BLaER1 treated with 17β-estradiol and CSF1 and Interleukin-3, amounts not matched to agents 10 nM and 100 nM (cell line): ENCODE results near the gene HOXC4.
"Not testable (repeated sequence)": the region's sequence is repeated elsewhere in the genome, so short reads cannot be mapped to it uniquely, and the experiment has no call there.

Source experiments
- H3K27ac ChIP-seq, 11 experiments: shearing (Covaris generic); formaldehyde crosslinking; 2 replicates each; pipeline ENCODE4 v1.8.1; 2022
- H3K27me3 ChIP-seq, 11 experiments: shearing (Covaris generic); formaldehyde crosslinking; 2 replicates each; pipeline ENCODE4 v1.8.1; 2022
- H3K36me3 ChIP-seq, 11 experiments: shearing (Covaris generic); formaldehyde crosslinking; 2 replicates each; pipeline ENCODE4 v1.8.1; 2022
- H3K4me1 ChIP-seq, 10 experiments: shearing (Covaris generic); formaldehyde crosslinking; 2 replicates each; pipeline ENCODE4 v1.8.1; 2022
- H3K4me2 ChIP-seq, 11 experiments: shearing (Covaris generic); formaldehyde crosslinking; 2 replicates each; pipeline ENCODE4 v1.8.1; 2022
- H3K4me3 ChIP-seq, 10 experiments: shearing (Covaris generic); formaldehyde crosslinking; 2 replicates each; pipeline ENCODE4 v1.8.1; 2022
- H3K9ac ChIP-seq, 11 experiments: shearing (Covaris generic); formaldehyde crosslinking; 2 replicates each; pipeline ENCODE4 v1.8.1; 2022
- H3K9me3 ChIP-seq, 11 experiments: shearing (Covaris generic); formaldehyde crosslinking; replicated peaks in 1 of 11; 2 replicates each; pipeline ENCODE4 v1.8.1; 2022
- H4K20me1 ChIP-seq, 11 experiments: shearing (Covaris generic); formaldehyde crosslinking; 2 replicates each; pipeline ENCODE4 v1.8.1; 2022
- Cebpa-rat ChIP-seq, 11 experiments: shearing (Covaris generic); IDR thresholded peaks; 2 replicates each; pipeline ENCODE4 v1.8.1; 2022

Gene HOXC4

GRCh38 chr12:54081581-54082396 lies 28.2 kb downstream of the HOXC4 start:
- not testable (repeated sequence) for H3K4me1 ChIP-seq, H4K20me1 ChIP-seq, H3K9me3 ChIP-seq, H3K27ac ChIP-seq, H3K36me3 ChIP-seq, H3K9ac ChIP-seq
- 0 out of 20 replicates have a peak overlapping the region, but pooled peaks of 1 of the 10 experiments have one; percentile 9 for H3K4me3 ChIP-seq
- peak overlapping the region in 5 of 11 experiments; percentile 21 to 55 (median 30); a peak in 5 of 22 replicates for H3K4me2 ChIP-seq
- peaks cover 78 to 94% (median 93%) of the 10 kb centered on the region in 11 experiments for H3K27me3 ChIP-seq

- Histone ChIP-seq H3K36me3 (no peaks in the 10 kb centered on the region), H3K4me3 (no peak overlapping the region), H3K4me2 (peak overlapping the region in 2 of 11 experiments; percentile 43 to 55; a peak in 1 of 22 replicates), H4K20me1 (peaks cover 0 to 5% (median 0%) of the 10 kb centered on the region in 11 experiments; a peak in 4 of 22 replicates), H3K9ac (no peak overlapping the region), H3K27me3 (peaks cover 75 to 94% (median 93%) of the 10 kb centered on the region in 11 experiments), H3K27ac (no peak overlapping the region), H3K4me1 (no peaks in the 10 kb centered on the region), H3K9me3 (no peaks in the 10 kb centered on the region)
- TF ChIP-seq Cebpa-rat (IDR thresholded peaks at IDR 0.05): no peak
These were observed 28.8 kb downstream of the HOXC4 start for GRCh38 chr12:54082397-54082892.

DNA sequence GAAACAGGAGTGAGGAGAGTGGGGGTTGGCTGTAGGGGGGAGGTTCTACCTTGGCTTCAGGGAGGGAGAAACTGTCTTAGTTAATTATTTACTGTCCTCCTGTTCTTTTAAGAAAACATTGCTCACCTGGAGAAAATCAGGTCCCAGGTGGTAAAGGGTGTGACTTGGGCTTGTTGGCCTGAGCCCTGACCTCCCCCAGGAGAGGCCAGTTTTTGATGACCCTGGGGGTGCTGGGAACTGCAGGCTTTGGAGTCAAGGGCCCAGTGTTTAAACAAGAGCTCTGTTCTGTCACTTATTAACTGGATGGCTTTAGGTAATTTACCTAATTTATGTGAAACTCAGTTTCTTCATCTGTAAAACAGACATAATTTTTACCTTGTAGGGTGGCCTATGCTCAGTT lies 34.4 kb downstream of the HOXC4 start:
- H3K4me2 ChIP-seq, H3K4me3 ChIP-seq, H3K4me1 ChIP-seq, H3K27ac ChIP-seq, H3K9me3 ChIP-seq, H3K9ac ChIP-seq, H4K20me1 ChIP-seq, H3K36me3 ChIP-seq: not testable (repeated sequence)
- H3K27me3 ChIP-seq: peaks cover 65 to 98% (median 96%) of the 10 kb centered on the region in 11 experiments

DNA sequence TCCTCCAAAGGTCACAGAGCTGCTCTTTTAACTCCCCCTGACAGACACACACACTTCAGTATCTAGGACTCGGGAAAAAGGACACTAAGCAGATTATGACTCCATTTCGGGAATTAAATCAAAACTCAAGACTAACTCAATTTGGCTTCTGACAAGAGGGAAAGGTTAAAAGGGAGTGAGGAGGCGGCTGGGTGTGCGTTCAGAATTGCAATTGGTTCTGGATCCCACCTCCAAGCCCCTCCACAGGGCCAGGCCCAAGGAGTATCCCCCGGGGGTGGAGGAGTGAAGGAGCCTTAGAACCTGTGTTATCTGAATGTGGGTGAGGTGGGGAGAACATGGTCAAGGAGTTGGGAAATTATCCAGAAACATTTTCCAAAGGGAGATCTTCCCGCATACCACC lies 35.8 kb downstream of the HOXC4 start:
- H3K4me3 ChIP-seq, H4K20me1 ChIP-seq, H3K4me2 ChIP-seq, H3K4me1 ChIP-seq, H3K27ac ChIP-seq, H3K36me3 ChIP-seq, H3K9me3 ChIP-seq, H3K9ac ChIP-seq: not testable (repeated sequence)
- H3K27me3 ChIP-seq: peaks cover 51 to 98% (median 95%) of the 10 kb centered on the region in 11 experiments

DNA sequence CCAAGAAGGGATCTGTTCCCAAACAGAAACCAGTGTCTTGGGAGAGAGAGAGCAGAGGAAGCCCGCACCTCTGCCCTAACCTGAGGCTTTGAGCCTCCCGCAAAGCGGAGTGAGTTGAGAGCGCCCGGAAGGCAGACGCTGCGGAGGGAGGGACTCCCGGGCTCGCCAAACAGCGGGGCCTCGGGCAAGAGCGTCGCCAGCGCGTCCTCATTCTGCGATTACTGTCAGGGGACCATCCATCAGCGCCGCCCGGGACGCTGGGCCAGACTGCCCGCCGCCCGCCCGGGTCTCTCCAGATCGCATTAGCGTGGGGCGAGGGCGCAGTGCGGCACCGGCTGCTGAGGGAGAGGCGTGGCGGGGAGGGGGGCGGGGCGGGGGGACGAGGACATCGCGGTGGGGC lies 36.7 kb downstream of the HOXC4 start:
- not testable (repeated sequence) for H3K4me2 ChIP-seq, H3K9me3 ChIP-seq, H3K9ac ChIP-seq, H3K36me3 ChIP-seq, H3K4me3 ChIP-seq, H3K27ac ChIP-seq, H3K4me1 ChIP-seq, H4K20me1 ChIP-seq
- peaks cover 43 to 97% (median 88%) of the 10 kb centered on the region in 11 experiments for H3K27me3 ChIP-seq

DNA sequence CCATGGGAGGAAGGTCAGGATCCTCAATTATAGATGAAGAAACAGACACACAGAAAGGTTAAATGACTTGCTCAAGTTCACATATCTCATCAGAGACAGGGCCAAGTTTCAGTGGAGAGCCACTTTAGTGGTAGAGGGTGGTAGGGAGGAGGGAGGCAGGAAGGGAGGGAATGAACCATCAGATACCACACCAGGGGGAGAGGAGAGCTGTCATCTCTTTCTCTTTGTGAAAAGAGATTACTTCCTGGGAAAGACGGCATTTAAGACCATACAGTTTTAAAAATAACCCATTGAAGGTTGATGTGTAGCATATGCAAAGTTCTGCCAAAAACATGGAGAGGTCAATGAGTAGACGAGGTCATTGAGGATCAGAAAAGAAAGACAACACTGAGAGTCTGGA lies 39.3 kb downstream of the HOXC4 start:
- not testable (repeated sequence) for H3K9ac ChIP-seq, H3K4me3 ChIP-seq, H4K20me1 ChIP-seq, H3K27ac ChIP-seq, H3K9me3 ChIP-seq, H3K36me3 ChIP-seq, H3K4me1 ChIP-seq, H3K4me2 ChIP-seq
- peaks cover 31 to 85% (median 72%) of the 10 kb centered on the region in 11 experiments for H3K27me3 ChIP-seq

GRCh38 chr12:54095928-54096327 lies 42.3 kb downstream of the HOXC4 start:
- H3K4me2 ChIP-seq, H3K9me3 ChIP-seq, H3K27ac ChIP-seq, H3K36me3 ChIP-seq, H4K20me1 ChIP-seq, H3K9ac ChIP-seq, H3K4me3 ChIP-seq, H3K4me1 ChIP-seq: not testable (repeated sequence)
- H3K27me3 ChIP-seq: peaks cover 5 to 65% (median 52%) of the 10 kb centered on the region in 11 experiments

GRCh38 chr12:54098644-54099043 lies 45.0 kb downstream of the HOXC4 start:
- H3K4me3 ChIP-seq, H4K20me1 ChIP-seq, H3K9ac ChIP-seq, H3K9me3 ChIP-seq, H3K27ac ChIP-seq, H3K4me2 ChIP-seq, H3K4me1 ChIP-seq, H3K36me3 ChIP-seq: not testable (repeated sequence)
- peaks cover 0 to 52% (median 36%) of the 10 kb centered on the region in 11 experiments; a peak in 16 of 22 replicates for H3K27me3 ChIP-seq
- TF ChIP-seq Cebpa-rat (IDR thresholded peaks at IDR 0.05): peak in 5 of 11 experiments; percentile 40 to 68 (median 62); a peak in 7 of 22 replicates

DNA sequence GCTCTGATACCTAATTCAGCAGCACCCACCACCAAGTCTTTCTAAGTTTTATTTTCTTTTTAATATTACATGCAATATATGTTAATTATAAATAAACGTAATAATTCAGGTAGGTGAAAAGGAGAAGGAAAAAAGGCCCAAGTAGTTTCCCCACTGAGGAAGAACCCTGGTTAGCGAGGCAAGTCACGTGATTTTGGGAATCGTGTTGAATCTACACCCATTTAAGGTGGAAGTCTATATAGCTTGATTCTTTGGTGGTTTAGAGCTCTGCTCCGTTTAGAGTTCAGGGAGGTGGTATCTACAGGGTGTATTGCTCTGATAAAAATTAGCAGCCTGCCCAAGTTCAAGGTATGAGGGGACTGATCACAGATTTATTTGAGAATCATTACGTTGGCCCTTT lies 47.0 kb downstream of the HOXC4 start:
- not testable (repeated sequence) for H3K9me3 ChIP-seq, H3K27ac ChIP-seq, H3K36me3 ChIP-seq, H3K9ac ChIP-seq, H3K4me1 ChIP-seq, H3K4me3 ChIP-seq, H4K20me1 ChIP-seq, H3K4me2 ChIP-seq
- peaks cover 0 to 45% (median 35%) of the 10 kb centered on the region in 11 experiments; a peak in 18 of 22 replicates for H3K27me3 ChIP-seq

DNA sequence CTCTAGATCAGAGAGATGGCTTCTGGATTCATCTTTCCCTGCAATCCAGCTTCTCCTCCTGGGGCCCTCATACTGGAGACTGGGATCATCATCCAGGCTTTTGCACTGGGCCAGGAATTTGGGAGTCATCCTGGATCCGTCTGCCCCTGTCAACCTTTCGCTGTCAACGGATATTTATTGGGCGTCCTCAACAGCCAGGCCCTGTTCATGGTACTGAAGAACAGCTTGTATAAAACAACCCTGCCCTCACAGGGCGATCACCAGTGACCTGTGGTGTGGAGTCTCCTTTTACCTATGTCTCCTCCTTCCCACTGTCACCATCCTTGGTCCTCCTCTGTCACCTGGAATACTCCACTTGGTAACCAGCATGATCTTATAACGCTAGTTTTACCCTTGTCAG lies 48.6 kb downstream of the HOXC4 start:
- not testable (repeated sequence) for H3K36me3 ChIP-seq, H3K4me1 ChIP-seq, H3K9me3 ChIP-seq, H3K4me3 ChIP-seq, H4K20me1 ChIP-seq, H3K9ac ChIP-seq, H3K27ac ChIP-seq, H3K4me2 ChIP-seq
- peaks cover 15 to 54% (median 44%) of the 10 kb centered on the region in 11 experiments for H3K27me3 ChIP-seq

GRCh38 chr12:54103827-54104226 lies 50.2 kb downstream of the HOXC4 start:
- H3K36me3 ChIP-seq, H3K27ac ChIP-seq, H3K9me3 ChIP-seq, H3K4me3 ChIP-seq, H3K4me1 ChIP-seq, H4K20me1 ChIP-seq, H3K9ac ChIP-seq, H3K4me2 ChIP-seq: not testable (repeated sequence)
- peaks cover 21 to 68% (median 59%) of the 10 kb centered on the region in 11 experiments for H3K27me3 ChIP-seq
